WTC11 (cell line): Measurements from ENCODE around the gene EAF1. TPM values are rescaled to one million over a fixed set of nuclear protein-coding genes. Genes with fewer than 3 reads are reported as not detected.

Experiments used
- ATAC-seq: fragments of 200-7000 bp; cut with Tn5 transposase; 2 replicates; pipeline ENCODE4 v1.10.0; 2021; ENCODE audit warnings: mild to moderate bottlenecking, moderate library complexity
- CTCF ChIA-PET: fragments of 300-600 bp; sonication (Branson Sonifier 250); formaldehyde crosslinking; loops from one replicate; lab custom pipeline; 2021; ENCODE audit warnings: antibody characterized with exemption; lab: Charles Lee
- POLR2A ChIA-PET: fragments of 350-600 bp; sonication (Branson Sonifier 250); formaldehyde crosslinking; loops from one replicate; lab custom pipeline; 2021; ENCODE audit warnings: antibody characterized with exemption; lab: Charles Lee
- DNase-seq: peaks from one replicate; pipeline ENCODE4 v3.0.0; 2021; ENCODE audit warnings: low spot score
- H3K27ac Mint-ChIP-seq: 2 replicates; pipeline ENCODE4 v1.8.0; 2021; ENCODE audit warnings: mixed read lengths
- H3K27me3 Mint-ChIP-seq: 2 replicates; pipeline ENCODE4 v1.8.0; 2021; ENCODE audit warnings: low read depth, mild to moderate bottlenecking, moderate library complexity, mixed read lengths
- H3K36me3 Mint-ChIP-seq: 2 replicates; pipeline ENCODE4 v1.8.0; 2021; ENCODE audit warnings: mixed read lengths
- H3K4me1 Mint-ChIP-seq: 2 replicates; pipeline ENCODE4 v1.8.0; 2022; ENCODE audit warnings: mixed read lengths
- H3K4me3 Mint-ChIP-seq: 2 replicates; pipeline ENCODE4 v1.8.0; 2021; ENCODE audit warnings: mild to moderate bottlenecking, moderate library complexity, mixed read lengths
- H3K9me3 Mint-ChIP-seq: 2 replicates; pipeline ENCODE4 v1.8.0; 2021; ENCODE audit warnings: mixed read lengths
- ATF1 ChIP-seq: sonication (generic); formaldehyde crosslinking; IDR thresholded peaks from 2 replicates; pipeline ENCODE4 v1.8.1; 2023; ENCODE audit warnings: mild to moderate bottlenecking, moderate library complexity, missing genetic modification reagents
- CBFB ChIP-seq: sonication (generic); formaldehyde crosslinking; IDR thresholded peaks from 2 replicates; pipeline ENCODE4 v1.8.1; 2022; ENCODE audit warnings: mild to moderate bottlenecking, low read depth, missing genetic modification reagents
- ESRRA ChIP-seq: sonication (generic); formaldehyde crosslinking; IDR thresholded peaks from 2 replicates; pipeline ENCODE4 v1.8.1; 2022; ENCODE audit warnings: mild to moderate bottlenecking, missing genetic modification reagents, borderline replicate concordance
- FOXP1 ChIP-seq: sonication (generic); formaldehyde crosslinking; IDR thresholded peaks from 2 replicates; pipeline ENCODE4 v1.8.0; 2022; ENCODE audit warnings: missing genetic modification reagents, mild to moderate bottlenecking, moderate library complexity, borderline replicate concordance
- MXD4 ChIP-seq: fragments of 250-450 bp; sonication (Bioruptor Pico); IDR thresholded peaks from 2 replicates; pipeline ENCODE4 v1.8.0; 2021; ENCODE audit warnings: mild to moderate bottlenecking, moderate library complexity, borderline replicate concordance
- MYBL2 ChIP-seq: sonication (generic); formaldehyde crosslinking; IDR thresholded peaks from 2 replicates; pipeline ENCODE4 v1.8.1; 2023; ENCODE audit warnings: mild to moderate bottlenecking, moderate library complexity, missing genetic modification reagents
- NR3C1 ChIP-seq: sonication (generic); formaldehyde crosslinking; conservative IDR thresholded peaks from 2 replicates; pipeline ENCODE4 v1.8.1; 2023; ENCODE audit warnings: low read depth, mild to moderate bottlenecking, missing genetic modification reagents
- OVOL2 ChIP-seq: fragments of 250-450 bp; sonication (Bioruptor Pico); IDR thresholded peaks from 2 replicates; pipeline ENCODE4 v1.9.0; 2021; ENCODE audit warnings: mild to moderate bottlenecking, borderline replicate concordance
- RORB ChIP-seq: fragments of 250-450 bp; sonication (Bioruptor Pico); IDR thresholded peaks from 2 replicates; pipeline ENCODE4 v1.9.0; 2021; ENCODE audit warnings: mild to moderate bottlenecking
- ZBTB21 ChIP-seq: sonication (generic); formaldehyde crosslinking; IDR thresholded peaks from 2 replicates; pipeline ENCODE4 v1.8.1; 2023; ENCODE audit warnings: mild to moderate bottlenecking, missing genetic modification reagents, borderline replicate concordance
- ZNF671 ChIP-seq: fragments of 250-450 bp; sonication (Bioruptor Pico); IDR thresholded peaks from 2 replicates; pipeline ENCODE4 v1.8.0; 2021; ENCODE audit warnings: mild to moderate bottlenecking
- total RNA-seq: library from RNA; stranded (reverse); gene quantifications from 3 replicates; pipeline ENCODE4 v1.2.3, GENCODE V29; 2021
- TF ChIP-seq, protein P1 (sequence below): sonication (generic); formaldehyde crosslinking; IDR thresholded peaks from 2 replicates; pipeline ENCODE4 v1.8.1; 2023; ENCODE audit warnings: mild to moderate bottlenecking, missing genetic modification reagents
- TF ChIP-seq, protein P2 (sequence below): sonication (generic); formaldehyde crosslinking; IDR thresholded peaks from 2 replicates; pipeline ENCODE4 v1.8.1; 2023; ENCODE audit warnings: mild to moderate bottlenecking, moderate library complexity, missing genetic modification reagents
- TF ChIP-seq, protein P3 (sequence below): sonication (generic); formaldehyde crosslinking; IDR thresholded peaks from 2 replicates; pipeline ENCODE4 v1.8.1; 2022; ENCODE audit warnings: missing genetic modification reagents, borderline replicate concordance
- TF ChIP-seq, protein P4 (sequence below): sonication (generic); formaldehyde crosslinking; IDR thresholded peaks from 2 replicates; pipeline ENCODE4 v1.8.0; 2022; ENCODE audit warnings: mild to moderate bottlenecking, missing genetic modification reagents
- TF ChIP-seq, protein P5 (sequence below): sonication (generic); formaldehyde crosslinking; IDR thresholded peaks from 2 replicates; pipeline ENCODE4 v1.8.0; 2023; ENCODE audit warnings: missing genetic modification reagents, mild to moderate bottlenecking, borderline replicate concordance
- TF ChIP-seq, protein P6 (sequence below): sonication (generic); formaldehyde crosslinking; conservative IDR thresholded peaks from 2 replicates; pipeline ENCODE4 v1.8.1; 2023; ENCODE audit warnings: mild to moderate bottlenecking, low read depth, missing genetic modification reagents, moderate library complexity
- TF ChIP-seq, protein P7 (sequence below): sonication (generic); formaldehyde crosslinking; IDR thresholded peaks from 2 replicates; pipeline ENCODE4 v1.8.0; 2023; ENCODE audit warnings: missing genetic modification reagents
- TF ChIP-seq, protein P8 (sequence below): sonication (generic); formaldehyde crosslinking; IDR thresholded peaks from 2 replicates; pipeline ENCODE4 v1.8.1; 2023; ENCODE audit warnings: mild to moderate bottlenecking, missing genetic modification reagents, moderate library complexity
- TF ChIP-seq, protein P9 (sequence below): sonication (generic); formaldehyde crosslinking; IDR thresholded peaks from 2 replicates; pipeline ENCODE4 v1.8.1; 2022; ENCODE audit warnings: low read depth, missing genetic modification reagents, borderline replicate concordance

The EAF1 gene
- total RNA-seq, 1 experiment from 2014 or later: 25.4 TPM

DNA sequence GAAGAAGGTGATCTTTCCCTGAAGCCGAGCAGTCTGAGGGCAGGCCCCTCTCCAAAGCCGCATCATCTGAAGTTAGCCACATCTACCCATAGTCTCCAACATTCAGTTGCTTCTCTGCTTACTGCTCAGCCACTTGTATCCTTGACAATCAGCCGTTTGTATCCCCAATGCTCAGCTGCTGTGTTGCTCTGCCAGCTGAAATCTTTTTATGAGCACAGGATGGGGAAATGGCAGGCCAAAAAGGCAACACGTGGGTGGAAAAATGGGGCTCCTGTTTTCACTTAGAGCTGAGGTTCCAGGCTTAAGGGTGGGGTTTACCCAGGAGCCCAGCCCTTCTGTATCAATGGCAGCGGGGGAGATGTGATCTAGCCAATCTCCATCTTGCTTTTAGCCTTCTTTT is 36.4 kb upstream of the EAF1 start:
- POLR2A ChIA-PET: no interaction called here
- Mint-ChIP-seq H3K4me1 (no peaks in the 10 kb centered on the region), H3K27me3 (peaks cover 22% of the 10 kb centered on the region)
- CTCF ChIA-PET: interaction anchor here (1.1 kb wide), 1 partner anchor 14 kb away, joined by 3 read pairs; no protein-coding TSS in a partner anchor
- DNase-seq (no peak), ATAC-seq (no peak)
- TF ChIP-seq MYBL2 (CRISPR knock-in tag) (no peak), MXD4 (CRISPR knock-in tag) (no peak), ATF1 (no peak), ESRRA (CRISPR knock-in tag) (no peak), ZBTB21 (CRISPR knock-in tag) (no peak), OVOL2 (CRISPR knock-in tag) (no peak), RORB (CRISPR knock-in tag) (no peak), ZNF671 (no peak), CBFB (CRISPR knock-in tag) (no peak), NR3C1 (CRISPR knock-in tag) (no peak), FOXP1 (CRISPR knock-in tag) (no peak)
- TF ChIP-seq, protein P1, sequence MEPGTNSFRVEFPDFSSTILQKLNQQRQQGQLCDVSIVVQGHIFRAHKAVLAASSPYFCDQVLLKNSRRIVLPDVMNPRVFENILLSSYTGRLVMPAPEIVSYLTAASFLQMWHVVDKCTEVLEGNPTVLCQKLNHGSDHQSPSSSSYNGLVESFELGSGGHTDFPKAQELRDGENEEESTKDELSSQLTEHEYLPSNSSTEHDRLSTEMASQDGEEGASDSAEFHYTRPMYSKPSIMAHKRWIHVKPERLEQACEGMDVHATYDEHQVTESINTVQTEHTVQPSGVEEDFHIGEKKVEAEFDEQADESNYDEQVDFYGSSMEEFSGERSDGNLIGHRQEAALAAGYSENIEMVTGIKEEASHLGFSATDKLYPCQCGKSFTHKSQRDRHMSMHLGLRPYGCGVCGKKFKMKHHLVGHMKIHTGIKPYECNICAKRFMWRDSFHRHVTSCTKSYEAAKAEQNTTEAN (CRISPR knock-in tag): no peak
- TF ChIP-seq, protein P2, sequence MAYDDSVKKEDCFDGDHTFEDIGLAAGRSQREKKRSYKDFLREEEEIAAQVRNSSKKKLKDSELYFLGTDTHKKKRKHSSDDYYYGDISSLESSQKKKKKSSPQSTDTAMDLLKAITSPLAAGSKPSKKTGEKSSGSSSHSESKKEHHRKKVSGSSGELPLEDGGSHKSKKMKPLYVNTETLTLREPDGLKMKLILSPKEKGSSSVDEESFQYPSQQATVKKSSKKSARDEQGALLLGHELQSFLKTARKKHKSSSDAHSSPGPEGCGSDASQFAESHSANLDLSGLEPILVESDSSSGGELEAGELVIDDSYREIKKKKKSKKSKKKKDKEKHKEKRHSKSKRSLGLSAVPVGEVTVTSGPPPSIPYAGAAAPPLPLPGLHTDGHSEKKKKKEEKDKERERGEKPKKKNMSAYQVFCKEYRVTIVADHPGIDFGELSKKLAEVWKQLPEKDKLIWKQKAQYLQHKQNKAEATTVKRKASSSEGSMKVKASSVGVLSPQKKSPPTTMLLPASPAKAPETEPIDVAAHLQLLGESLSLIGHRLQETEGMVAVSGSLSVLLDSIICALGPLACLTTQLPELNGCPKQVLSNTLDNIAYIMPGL (CRISPR knock-in tag): no peak
- TF ChIP-seq, protein P3, sequence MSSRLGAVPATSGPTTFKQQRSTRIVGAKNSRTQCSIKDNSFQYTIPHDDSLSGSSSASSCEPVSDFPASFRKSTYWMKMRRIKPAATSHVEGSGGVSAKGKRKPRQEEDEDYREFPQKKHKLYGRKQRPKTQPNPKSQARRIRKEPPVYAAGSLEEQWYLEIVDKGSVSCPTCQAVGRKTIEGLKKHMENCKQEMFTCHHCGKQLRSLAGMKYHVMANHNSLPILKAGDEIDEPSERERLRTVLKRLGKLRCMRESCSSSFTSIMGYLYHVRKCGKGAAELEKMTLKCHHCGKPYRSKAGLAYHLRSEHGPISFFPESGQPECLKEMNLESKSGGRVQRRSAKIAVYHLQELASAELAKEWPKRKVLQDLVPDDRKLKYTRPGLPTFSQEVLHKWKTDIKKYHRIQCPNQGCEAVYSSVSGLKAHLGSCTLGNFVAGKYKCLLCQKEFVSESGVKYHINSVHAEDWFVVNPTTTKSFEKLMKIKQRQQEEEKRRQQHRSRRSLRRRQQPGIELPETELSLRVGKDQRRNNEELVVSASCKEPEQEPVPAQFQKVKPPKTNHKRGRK: no peak
- TF ChIP-seq, protein P4, sequence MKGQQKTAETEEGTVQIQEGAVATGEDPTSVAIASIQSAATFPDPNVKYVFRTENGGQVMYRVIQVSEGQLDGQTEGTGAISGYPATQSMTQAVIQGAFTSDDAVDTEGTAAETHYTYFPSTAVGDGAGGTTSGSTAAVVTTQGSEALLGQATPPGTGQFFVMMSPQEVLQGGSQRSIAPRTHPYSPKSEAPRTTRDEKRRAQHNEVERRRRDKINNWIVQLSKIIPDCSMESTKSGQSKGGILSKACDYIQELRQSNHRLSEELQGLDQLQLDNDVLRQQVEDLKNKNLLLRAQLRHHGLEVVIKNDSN (CRISPR knock-in tag): no peak
- TF ChIP-seq, protein P5, sequence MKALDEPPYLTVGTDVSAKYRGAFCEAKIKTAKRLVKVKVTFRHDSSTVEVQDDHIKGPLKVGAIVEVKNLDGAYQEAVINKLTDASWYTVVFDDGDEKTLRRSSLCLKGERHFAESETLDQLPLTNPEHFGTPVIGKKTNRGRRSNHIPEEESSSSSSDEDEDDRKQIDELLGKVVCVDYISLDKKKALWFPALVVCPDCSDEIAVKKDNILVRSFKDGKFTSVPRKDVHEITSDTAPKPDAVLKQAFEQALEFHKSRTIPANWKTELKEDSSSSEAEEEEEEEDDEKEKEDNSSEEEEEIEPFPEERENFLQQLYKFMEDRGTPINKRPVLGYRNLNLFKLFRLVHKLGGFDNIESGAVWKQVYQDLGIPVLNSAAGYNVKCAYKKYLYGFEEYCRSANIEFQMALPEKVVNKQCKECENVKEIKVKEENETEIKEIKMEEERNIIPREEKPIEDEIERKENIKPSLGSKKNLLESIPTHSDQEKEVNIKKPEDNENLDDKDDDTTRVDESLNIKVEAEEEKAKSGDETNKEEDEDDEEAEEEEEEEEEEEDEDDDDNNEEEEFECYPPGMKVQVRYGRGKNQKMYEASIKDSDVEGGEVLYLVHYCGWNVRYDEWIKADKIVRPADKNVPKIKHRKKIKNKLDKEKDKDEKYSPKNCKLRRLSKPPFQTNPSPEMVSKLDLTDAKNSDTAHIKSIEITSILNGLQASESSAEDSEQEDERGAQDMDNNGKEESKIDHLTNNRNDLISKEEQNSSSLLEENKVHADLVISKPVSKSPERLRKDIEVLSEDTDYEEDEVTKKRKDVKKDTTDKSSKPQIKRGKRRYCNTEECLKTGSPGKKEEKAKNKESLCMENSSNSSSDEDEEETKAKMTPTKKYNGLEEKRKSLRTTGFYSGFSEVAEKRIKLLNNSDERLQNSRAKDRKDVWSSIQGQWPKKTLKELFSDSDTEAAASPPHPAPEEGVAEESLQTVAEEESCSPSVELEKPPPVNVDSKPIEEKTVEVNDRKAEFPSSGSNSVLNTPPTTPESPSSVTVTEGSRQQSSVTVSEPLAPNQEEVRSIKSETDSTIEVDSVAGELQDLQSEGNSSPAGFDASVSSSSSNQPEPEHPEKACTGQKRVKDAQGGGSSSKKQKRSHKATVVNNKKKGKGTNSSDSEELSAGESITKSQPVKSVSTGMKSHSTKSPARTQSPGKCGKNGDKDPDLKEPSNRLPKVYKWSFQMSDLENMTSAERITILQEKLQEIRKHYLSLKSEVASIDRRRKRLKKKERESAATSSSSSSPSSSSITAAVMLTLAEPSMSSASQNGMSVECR (CRISPR knock-in tag): no peak
- TF ChIP-seq, protein P6, sequence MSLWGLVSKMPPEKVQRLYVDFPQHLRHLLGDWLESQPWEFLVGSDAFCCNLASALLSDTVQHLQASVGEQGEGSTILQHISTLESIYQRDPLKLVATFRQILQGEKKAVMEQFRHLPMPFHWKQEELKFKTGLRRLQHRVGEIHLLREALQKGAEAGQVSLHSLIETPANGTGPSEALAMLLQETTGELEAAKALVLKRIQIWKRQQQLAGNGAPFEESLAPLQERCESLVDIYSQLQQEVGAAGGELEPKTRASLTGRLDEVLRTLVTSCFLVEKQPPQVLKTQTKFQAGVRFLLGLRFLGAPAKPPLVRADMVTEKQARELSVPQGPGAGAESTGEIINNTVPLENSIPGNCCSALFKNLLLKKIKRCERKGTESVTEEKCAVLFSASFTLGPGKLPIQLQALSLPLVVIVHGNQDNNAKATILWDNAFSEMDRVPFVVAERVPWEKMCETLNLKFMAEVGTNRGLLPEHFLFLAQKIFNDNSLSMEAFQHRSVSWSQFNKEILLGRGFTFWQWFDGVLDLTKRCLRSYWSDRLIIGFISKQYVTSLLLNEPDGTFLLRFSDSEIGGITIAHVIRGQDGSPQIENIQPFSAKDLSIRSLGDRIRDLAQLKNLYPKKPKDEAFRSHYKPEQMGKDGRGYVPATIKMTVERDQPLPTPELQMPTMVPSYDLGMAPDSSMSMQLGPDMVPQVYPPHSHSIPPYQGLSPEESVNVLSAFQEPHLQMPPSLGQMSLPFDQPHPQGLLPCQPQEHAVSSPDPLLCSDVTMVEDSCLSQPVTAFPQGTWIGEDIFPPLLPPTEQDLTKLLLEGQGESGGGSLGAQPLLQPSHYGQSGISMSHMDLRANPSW (CRISPR knock-in tag): no peak
- TF ChIP-seq, protein P7, sequence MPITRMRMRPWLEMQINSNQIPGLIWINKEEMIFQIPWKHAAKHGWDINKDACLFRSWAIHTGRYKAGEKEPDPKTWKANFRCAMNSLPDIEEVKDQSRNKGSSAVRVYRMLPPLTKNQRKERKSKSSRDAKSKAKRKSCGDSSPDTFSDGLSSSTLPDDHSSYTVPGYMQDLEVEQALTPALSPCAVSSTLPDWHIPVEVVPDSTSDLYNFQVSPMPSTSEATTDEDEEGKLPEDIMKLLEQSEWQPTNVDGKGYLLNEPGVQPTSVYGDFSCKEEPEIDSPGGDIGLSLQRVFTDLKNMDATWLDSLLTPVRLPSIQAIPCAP (CRISPR knock-in tag): no peak
- TF ChIP-seq, protein P8, sequence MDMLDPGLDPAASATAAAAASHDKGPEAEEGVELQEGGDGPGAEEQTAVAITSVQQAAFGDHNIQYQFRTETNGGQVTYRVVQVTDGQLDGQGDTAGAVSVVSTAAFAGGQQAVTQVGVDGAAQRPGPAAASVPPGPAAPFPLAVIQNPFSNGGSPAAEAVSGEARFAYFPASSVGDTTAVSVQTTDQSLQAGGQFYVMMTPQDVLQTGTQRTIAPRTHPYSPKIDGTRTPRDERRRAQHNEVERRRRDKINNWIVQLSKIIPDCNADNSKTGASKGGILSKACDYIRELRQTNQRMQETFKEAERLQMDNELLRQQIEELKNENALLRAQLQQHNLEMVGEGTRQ (CRISPR knock-in tag): no peak
- TF ChIP-seq, protein P9, sequence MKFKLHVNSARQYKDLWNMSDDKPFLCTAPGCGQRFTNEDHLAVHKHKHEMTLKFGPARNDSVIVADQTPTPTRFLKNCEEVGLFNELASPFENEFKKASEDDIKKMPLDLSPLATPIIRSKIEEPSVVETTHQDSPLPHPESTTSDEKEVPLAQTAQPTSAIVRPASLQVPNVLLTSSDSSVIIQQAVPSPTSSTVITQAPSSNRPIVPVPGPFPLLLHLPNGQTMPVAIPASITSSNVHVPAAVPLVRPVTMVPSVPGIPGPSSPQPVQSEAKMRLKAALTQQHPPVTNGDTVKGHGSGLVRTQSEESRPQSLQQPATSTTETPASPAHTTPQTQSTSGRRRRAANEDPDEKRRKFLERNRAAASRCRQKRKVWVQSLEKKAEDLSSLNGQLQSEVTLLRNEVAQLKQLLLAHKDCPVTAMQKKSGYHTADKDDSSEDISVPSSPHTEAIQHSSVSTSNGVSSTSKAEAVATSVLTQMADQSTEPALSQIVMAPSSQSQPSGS (CRISPR knock-in tag): no peak
- TF ChIP-seq, all 79 proteins: peak for 0
- H3K4me3 Mint-ChIP-seq: no peak overlapping the region
- no peak overlapping the region for H3K27ac Mint-ChIP-seq
- H3K9me3 Mint-ChIP-seq: peaks cover 36% of the 10 kb centered on the region
- H3K36me3 Mint-ChIP-seq: peaks cover 11% of the 10 kb centered on the region
